GM18511 (cell line): ENCODE measurements around the gene ERCC6L2.

Experiments used
- ATAC-seq: cut with Tn5 transposase; IDR thresholded peaks from one replicate; pipeline ENCODE4 v1.9.1; 2021; ENCODE audit warnings: mild to moderate bottlenecking, moderate library complexity; ENCODE audit not compliant: unreplicated experiment

Gene ERCC6L2

DNA sequence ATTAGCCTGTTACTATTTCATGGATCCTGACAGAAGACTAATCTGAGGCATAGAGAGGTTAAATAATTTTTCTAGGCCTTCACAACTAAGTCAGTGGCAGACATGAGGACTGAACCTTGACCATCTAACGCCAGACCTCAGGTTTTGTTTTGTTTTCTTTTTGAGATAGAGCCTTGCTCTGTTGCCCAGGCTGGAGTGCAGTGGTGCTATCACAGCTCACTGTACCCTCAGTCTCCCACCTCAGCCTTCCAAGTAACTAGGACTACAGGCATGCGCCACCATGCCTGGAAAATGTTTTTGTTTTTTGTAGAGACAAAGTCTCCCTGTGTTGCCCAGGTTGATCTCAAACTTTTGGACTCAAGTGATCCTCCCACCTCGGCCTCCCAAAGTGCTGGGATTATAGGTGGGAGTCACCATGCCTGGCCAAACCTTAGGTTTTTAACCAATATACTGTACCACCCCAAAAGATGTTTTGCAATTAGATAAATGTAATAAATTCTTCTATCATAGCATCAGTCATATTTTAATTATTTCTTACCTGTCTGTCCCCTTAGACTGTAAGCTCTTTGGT is 35.4 kb downstream of the ERCC6L2 start:
- no peak for ATAC-seq

DNA sequence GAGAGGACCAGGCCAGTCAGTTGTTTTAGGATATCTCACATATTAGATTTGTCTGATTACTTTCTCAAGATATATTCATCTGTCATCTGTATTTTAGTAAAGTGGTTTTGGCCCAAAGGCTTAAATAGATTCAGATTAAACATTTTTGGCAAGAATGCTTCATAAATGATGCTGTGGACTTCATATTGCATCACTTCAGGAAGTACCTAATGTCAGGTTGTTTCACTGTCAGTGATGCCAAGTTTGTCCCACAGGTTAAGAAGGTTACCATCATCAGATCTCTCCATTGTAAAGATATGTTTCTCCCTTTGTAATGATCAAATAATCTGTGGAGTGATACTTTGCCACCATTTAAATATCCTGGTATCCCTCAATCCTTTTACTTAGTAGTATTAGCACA is 37.3 kb downstream of the ERCC6L2 start:
- ATAC-seq: no peak

DNA sequence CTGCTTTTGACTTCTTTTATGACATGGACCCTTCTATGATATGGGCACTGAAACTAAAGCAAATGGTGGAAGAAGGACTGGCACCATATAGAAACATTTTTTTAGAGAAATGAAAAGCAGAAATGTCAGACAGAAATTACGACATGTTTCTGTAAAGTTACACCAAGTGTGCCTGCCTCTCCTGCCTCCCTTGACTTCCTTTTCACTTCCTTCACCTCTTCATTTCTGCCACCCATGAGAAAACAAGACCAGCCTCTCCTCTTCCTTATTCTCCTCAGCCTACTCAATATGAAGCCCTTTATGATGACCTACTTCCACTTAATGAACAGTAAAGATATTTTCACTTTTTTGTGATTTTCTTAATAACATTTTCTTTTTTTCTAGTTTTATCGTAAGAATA is 44.5 kb downstream of the ERCC6L2 start:
- no peak for ATAC-seq

DNA sequence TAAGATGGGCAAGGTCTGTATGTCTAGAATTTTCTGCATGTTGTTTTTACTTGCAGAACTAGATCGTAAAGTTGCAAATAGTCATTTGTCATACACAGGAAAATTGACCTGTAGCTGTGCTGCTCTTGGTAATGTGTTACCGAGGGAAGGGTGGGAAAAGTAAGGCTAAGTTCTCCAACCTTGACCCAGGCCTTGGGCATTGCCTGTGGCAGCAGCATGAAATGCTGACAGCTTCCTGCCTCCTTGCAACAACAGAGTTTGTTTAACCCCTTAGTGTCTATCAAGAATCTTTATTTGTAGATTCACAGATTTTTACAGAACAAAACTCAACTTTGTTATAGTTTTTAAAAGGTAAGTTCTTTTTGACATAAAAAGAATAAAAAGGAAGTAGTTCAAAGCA is 48.3 kb downstream of the ERCC6L2 start:
- no peak for ATAC-seq

DNA sequence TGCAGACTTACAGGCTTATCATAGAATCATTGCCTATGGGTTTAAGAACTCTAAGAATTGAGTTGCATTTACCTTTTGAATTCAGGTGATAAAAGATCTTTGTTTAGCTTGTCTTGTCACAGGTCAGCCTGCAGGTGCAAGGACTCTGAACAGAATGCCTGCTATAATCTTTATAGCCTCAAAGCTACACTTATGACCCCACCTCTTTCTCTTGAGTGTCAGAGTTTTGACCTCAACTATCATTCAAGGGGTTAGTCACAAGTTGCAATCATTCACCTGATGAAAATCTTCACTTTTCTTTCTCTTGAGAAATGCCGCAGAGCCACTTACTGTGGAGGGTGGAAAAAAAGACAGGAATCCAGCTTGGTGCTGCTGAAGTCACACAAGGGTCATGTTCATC is 49.5 kb downstream of the ERCC6L2 start:
- ATAC-seq: no peak

DNA sequence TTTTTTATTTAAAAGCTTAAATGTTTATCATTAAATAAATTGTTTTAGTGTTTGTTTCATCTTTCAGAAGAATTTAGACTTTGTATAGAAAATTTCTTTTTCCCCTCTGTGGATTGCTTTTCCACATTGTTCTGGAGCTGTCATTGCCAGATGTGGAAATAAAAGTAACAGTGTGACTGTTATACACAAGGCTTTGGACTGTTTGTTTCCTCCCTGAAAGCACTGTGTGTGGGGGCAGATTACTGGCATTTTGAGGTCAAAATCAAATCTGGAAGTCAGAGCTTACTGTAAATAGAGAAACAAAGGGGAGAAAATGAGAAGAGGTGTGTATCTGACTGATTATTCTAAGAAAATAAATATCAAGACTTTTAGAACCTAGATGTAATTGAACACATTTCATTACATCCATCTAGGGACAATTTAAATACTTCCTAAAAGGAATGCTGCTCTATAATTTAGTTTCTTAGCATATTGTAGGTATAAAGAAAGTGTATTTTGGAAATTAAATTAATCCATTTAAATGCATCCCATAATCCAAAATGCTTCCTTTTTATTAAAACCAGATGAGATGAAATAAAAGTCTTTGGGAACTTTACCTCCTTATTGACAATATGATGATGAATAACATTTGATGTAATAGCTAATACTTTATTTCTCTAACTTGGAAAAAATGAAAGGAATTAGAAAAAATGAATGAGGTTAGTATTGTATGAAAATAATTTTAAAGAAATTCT is 51.9 kb downstream of the ERCC6L2 start:
- no peak for ATAC-seq

DNA sequence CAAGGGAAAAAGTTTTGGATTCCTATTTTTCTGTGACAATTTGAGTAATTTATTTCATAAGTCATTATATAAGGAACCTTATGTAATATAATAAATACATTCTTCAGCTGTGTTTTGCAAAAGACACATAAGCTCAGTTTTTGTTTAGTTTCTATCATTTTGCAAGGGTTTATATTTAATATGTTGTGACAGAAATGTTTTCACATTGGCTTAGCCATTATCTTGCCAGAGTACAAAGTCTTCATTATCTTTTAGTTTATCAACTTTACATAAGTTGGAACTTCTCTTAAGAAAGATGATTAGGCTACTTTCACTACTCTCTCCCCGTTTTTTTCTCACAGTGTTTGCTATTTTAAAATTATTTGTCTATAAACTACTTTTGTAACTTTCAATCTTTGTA is 54.8 kb downstream of the ERCC6L2 start:
- ATAC-seq: no peak

DNA sequence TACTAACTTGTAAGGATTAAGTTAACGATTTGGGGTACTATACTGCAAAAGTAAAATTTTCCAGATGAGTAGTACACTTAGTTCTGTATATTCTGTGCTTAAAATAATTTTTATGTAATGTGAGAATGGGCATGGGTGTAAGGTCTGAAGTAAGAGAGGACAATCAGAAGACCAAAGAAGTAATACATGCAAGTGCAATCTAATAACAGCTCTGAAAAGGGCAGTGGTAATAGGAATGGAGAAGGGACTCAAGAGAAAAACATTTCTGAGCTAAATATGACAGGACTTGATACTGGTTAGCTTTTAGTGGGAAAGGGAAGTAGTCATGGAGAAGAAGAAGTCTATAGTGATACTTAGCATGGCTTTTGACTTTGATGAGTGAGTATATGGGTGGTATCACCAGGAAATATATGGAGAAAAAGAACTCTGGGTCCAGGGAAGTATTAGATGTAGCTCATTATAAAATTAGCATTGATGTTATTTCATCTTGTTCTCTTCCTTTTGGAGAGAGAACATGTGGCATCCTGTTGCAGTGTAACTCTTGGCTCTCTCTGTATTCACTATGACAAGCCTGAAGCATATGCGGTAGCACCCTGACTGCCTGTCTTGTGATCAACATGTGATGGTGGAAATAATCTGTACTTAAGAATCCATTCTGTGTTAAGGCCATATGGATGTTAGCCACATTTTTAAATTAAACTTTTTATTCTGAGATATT is 60.5 kb downstream of the ERCC6L2 start:
- ATAC-seq: no peak

DNA sequence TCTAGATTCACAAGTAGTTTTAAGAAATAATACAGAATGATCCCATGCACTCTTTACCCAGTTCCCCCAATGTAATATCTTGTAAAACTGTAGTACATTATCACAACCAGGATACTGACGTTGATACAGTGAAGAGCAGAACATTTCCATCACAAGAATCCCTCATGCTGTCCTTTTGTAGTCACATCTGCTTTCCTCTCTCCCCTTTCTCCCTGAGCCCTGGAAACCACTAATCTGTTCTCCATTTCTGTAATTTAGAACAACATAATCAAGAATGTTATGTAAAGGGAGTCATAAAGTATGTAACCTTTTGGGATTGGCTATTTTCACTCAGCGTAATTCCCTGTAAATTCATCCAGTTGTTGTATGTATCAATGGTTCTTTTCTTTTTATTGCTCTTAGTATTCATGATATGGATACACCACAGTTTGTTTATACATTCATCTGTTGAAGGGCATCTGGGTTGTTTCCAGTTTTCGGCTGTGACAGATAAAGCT is 61.1 kb downstream of the ERCC6L2 start:
- ATAC-seq: no peak

DNA sequence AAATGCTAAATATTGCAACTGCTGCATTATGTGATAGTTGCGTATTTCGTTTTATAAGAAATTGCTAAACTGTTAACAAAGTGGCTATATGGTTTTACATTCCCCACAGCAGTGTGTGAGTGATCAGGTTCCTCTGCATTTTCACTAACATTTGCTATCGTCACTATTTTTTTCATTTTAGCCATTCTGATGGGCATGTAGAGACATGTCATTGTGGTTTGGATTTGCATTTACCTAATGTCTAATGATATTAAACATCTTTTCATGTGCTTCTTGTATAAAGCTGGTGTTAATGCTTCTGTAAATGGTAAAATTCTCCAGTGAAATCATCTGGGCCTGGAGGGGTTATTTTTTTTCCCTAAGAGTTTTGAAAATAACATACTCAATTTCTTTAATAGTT is 61.6 kb downstream of the ERCC6L2 start:
- no peak for ATAC-seq

DNA sequence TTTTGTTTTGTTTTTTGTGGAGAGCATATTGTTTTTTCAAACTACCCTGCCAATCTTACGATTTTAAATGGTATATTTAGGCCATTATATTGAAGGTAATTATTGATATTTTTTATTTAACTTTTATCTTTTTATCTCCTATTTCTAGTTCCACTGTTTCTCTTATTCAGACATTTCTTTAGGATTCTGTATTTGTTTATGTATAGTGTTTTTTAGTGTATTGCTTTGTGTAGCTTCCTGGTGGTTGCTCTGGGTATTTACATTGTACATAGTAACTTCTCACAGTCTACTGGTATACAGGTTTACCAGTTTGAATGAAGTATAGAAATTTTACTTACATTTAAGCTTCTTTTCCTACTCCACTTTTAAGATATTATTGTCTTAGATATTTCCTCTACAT is 63.2 kb downstream of the ERCC6L2 start:
- no peak for ATAC-seq

DNA sequence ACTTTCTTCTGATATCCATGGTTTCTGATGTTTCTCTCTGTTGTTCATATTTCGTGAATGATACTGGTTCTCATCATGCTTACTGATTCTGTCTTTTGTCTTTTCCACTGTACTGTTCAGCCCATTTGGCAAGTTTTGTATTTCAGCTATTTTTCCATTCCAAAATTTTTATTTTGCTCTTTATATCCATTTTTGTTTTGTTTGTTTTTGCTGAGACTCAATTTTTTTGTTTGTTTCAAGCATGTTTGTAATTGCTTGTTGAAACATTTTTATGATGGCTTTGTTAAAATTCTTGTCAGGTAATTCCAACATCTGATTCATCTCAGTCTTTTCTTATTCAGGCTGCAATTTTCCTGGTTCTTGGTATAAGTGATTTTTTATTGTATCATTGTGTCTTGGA is 64.0 kb downstream of the ERCC6L2 start:
- no peak for ATAC-seq

DNA sequence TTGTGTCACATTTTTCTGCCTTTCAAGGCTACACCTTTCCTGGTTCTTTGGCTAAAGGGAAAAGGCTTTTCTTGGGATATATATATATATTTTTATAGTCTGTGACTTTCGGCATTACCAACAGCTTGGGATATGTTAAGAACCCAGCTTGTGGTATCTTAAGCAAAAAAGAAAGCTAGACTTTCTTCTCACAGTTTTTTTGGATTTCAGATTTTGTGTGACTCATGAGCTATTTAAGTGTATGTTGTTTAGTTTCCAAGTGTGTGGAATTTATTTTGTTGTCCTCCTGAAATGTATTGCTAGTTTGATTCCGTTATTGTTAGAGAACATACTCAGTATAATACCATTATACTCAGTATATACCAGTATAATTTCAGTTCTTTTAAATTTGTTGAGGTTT is 64.8 kb downstream of the ERCC6L2 start:
- no peak for ATAC-seq

DNA sequence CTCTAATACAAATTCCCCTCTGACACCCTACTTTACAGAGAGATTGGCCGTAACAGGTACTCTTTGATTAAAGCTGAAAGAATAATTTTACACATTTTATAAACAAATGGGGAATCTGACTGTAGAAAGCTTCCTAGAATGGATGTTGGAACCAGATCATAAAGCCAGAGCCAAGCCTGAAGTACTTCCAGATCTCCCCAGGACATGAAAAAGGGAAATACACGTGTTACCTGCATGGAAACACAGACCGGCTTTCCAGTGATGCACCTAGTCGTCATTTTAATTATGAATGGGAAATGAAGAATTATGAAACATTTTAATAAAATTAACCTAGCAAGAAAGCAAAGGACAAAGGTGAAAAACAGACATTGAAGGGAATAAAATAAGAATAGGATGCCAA is 66.5 kb downstream of the ERCC6L2 start:
- ATAC-seq: no peak

DNA sequence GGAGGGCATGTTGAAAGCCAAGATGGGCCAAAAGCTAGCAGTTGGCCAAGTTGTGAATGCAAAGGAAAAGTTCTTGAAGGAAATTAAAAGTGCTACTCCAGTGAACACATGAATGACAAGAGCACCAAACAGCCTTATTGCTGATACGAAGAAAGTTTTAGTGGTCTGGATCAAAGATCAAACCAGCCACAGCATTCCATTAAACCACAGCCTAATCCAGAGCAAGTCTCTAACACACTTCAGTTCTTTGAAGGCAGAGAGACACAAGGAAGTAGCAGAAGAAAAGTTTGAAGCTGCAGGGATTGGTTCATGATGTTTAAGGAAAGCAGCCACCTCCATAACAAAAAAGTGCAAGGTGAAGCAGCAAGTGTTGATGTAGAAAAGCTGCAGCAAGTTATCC is 71.6 kb downstream of the ERCC6L2 start:
- no peak for ATAC-seq

DNA sequence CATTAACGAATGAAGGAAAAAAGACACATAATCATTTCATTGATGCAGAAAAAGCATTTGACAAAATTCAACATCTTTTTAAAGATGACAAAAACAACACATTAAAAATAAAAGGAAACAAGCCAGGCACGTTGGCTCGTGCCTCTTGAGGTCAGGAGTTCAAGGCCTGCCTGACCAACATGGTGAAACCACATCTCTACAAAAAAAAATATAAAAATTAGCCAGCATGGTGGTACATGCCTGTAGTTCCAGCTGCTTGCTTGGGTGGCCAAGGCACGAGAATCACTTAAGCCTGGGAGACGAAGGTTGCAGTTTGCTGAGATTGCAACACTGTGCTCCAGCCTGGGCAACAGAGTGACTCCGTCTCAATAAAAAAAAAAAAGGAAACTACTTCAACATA is 77.0 kb downstream of the ERCC6L2 start:
- ATAC-seq: no peak

DNA sequence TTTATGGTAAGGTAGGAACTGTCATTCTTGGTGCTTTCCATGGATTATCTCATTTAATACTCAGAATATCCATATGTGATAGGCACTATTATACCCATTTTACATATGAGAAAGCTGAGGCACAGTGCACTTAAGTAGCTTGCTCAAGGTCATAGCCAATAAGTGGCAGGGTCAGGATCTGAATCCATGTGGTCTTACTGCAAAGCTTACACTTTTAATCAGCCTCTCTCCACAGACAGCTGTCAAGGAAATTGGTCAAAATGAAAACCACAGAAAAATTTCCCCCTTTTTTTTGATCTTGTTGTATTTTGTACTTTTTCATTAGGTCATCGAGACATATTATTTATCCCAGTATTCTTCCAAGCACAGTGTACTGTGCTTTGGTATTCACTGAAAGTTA is 78.5 kb downstream of the ERCC6L2 start:
- no peak for ATAC-seq

DNA sequence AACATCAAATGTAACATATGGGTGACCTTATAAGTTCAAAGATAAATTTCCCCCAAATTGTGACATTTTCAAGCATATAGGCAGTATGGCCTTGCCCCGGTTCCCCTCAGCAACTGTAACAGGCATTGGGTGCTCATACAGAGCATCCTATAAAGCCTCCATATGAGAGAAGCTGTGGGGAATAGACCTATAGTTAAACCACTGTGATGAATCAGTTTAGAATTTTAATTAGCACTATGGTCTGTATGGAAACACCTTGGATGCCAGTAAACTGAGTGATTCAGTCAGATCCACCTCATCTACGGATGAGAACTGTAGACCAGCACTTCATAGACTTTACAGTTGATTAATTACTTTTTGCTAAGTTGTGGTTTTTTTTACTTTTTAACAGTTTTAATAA is 79.4 kb downstream of the ERCC6L2 start:
- ATAC-seq: no peak

DNA sequence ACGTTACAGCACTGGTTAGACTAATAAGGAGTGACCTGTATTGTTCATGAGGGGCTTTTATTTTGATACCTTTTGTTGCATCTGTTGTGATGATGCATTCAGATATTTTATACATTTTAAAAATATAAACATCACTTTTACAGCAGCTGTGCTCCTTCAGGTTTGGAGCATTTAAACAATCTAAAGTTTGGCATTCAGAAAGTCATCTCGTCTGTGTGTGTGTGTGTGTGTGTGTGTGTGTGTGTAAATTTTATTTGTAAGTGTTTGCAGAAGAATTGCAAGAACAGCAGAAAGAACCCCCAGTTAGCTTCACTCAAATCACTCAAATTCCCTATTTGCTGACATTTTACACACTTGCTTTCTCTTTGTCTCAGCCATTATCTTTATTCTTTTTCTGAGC is 87.4 kb downstream of the ERCC6L2 start:
- ATAC-seq: no peak

DNA sequence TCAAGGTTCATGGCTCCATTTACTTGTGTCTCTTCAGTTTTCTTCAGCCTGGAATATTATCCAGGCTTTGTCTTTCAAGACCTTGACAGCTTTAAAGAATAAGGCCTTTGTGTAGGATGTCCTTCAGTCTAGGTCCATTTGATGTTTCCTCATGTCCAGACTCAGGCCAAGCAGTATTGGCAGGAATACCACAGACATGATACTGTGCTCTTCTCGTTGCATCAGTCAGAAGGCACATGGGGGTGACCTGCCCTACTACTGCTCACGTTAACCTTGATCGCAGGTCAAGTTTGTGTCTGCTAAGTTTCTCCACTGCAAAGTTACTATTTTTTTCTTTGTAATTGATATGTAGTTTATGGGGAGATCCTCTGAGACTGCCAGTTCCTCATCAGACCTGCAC is 88.2 kb downstream of the ERCC6L2 start:
- ATAC-seq: no peak

DNA sequence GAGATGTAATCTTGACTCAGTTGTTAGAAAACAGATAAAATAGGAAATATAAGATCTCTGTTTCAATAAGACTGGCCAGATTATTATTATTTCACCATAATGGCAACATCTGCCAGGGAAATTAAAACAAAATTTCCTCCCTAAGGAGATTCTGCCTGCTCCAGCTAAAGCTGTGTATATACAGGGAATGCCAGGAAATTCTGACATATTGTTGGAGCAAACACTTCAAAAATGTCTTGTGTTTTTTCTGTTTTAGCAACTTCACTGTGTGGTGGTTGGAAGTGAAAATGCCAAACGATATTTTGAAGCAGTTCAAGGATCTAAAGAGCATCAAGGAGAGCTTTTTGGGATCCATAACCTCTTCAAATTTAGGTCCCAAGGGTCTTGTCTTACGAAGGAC is 90.8 kb downstream of the ERCC6L2 start:
- ATAC-seq: no peak

DNA sequence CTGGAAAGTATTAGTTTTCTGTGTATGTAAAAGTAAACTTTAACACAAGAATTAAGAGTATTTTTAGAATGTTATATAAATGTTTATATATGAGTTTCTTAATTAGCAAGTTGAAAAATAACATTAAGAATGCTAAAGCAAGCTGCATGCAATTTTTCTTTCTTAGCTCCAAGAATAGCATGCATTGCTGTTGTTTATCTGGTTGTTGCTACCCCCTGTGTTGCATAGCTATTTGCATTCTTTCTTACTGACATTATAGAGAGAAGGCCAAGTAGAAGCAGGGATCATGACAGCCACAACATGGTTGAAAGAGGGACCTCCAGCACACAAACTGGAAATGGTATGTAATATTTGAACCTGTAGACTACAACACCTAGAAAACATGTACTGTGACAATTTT is 94.8 kb downstream of the ERCC6L2 start:
- no peak for ATAC-seq
